Measurements from ENCODE around the gene USP11.

USP11 gene

DNA sequence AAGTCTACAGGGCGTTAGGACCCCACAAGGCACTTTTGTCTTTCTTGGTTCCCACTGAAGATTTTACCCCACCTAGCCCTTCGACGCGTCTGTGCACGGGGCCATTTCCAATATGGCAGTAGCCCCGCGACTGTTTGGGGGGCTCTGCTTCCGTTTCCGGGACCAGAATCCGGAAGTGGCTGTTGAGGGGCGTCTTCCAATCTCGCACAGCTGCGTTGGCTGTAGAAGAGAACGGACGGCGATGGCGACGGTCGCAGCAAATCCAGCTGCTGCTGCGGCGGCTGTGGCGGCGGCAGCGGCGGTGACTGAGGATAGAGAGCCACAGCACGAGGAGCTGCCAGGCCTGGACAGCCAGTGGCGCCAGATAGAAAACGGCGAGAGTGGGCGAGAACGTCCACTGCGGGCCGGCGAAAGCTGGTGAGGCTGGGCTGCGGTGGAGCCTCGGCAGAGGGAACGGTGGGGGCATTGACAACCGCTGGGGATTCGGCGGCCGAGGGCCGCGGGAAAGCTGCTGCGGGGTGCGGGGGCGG, at the start of gene USP11:
Gene USP11 (plus strand): TSS at position 207 of the 530 bp plus-strand sequence. CDS start 35 bp downstream, at position 242.
- peak; percentile 18 for DNase-seq

DNA sequence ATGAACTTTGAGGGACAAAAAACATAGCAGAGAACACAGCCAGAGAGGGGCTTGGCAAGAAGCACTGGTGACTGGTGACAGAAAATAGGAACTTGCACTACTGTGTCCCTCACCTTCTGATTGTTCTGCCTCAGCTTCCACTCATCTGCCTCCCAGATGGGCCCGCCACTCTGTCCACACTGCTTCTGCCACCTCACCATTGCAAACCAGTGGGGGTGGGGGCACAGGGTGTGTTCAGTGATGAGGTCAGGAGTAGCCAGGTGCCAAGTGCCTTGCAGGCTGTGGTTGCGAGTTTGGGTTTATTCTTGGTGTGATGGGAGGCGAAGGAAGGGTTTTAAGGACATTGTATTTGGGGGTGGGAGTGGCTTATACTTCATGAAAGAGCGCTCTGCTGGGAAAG, 48.3 kb upstream of the USP11 start:
- no peak for DNase-seq

DNA sequence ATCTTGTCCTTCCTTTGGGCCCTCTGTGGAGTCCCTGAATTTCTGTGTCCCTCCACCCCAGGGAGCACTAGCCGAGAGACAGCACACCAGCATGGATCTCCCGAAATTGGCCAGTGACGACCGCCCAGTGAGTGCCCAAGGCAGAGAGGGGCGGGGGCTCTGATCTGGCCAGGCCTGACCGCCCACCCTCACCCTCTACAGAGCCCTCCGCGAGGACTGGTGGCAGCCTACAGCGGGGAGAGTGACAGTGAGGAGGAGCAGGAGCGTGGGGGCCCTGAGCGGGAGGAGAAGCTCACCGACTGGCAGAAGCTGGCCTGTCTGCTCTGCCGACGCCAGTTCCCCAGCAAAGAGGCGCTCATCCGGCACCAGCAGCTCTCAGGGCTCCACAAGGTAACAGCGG, 47.6 kb upstream of the USP11 start:
- DNase-seq = no peak

DNA sequence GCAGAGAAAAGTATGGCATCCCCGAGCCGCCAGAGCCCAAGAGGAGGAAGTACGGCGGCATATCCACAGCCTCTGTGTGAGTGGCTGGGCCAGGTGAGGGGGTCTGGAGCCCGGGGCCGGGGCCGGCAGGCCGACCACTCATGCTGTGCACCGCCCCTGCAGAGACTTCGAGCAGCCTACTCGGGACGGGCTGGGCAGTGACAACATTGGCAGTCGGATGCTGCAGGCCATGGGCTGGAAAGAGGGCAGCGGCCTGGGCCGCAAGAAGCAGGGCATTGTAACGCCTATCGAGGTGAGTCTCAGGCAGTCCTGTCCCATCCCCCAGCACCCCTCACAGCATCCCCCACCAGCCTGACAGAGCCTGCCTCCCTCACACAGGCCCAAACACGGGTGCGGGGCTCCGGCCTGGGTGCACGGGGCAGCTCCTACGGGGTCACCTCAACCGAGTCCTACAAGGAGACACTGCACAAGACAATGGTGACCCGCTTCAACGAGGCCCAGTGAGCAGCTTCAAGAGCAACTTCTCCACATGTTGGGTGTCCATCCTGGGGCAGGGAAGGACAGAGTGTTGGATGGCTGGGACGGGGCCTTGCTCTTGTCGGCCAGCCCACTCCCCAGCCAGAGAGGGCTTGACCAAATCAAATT, 46.6 kb upstream of the USP11 start:
- no peak for DNase-seq

- no peak for DNase-seq
These were observed 45.6 kb upstream of the USP11 start for GRCh38 chrX:47187106-47187677.

DNA sequence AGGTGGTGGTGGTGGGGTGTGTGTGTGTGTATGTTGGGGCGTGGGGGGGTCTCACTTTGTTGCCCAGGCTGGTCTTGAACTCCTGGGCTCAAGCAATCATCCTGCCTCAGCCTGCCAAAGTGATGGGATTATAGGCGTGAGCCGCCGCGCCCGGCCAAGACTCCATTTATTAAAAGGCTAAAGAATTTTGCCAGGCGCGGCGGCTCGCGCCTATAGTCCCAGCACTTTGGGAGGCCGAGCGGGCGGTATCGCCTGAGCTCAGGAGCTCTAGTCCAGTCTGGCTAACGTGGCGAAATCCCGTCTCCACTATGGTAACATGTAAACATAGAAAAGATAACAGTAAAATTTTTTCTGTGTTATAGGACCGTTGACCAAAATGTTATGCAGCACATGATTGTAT, 42.9 kb upstream of the USP11 start:
- no peak for DNase-seq

DNA sequence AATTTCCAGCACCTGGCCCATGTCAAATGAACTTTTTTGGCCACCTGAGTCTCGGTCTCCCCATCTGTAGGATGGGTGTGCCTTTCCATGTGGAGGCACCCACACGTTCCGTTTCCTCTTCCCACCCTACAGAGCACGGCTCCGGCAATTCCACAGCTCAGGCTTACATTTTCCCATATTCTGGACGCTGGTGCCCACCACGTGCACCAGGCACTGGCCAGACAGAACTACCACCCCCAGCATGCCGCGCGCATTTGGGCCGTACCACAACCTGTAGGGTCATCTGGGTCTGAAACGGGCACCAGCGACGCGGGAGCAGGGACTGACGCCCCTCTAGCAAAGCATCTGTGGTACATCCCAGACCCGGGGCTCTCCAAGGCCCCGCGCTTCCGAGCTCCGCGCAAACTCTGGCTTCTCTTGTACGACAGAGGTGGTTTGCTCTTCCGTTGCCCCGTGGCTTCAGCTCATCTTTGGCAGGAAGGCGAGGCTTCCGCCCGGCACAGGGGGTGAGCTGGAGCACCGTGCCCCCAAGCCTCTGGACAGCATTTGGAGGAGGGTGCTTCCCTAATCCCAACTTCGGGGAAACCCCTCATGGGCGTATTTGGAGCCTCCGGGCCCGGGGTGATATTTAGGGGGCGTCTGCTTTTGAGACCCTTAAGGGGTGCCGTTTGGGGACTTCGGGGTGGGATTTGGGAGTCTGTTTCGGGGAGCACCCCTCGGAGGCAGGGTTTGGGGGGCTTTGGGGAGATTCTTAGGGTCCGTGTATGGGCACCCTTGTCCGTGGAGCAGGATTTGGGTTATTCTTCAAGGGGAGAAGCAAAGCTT, 42.2 kb upstream of the USP11 start:
- DNase-seq = peak; percentile 58

DNA sequence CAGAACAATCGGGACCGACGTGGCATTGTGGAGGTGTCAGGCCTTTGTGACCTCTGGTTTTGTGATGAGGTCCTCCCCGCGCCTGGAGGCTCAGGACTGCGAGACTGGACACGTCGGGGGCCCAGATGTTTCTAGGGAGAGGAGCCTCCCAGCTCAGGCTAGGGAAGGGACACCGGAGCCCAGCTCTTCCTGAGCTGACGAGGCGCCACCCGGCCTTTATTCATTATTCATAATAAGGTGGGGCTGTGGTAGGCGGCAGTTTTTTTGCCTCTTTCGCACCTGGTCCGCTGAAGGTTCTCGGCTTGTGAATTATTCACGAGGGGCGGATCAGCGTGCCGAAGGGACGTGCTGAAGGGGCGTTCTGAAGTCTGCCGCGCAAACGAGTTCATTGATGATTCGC, 41.5 kb upstream of the USP11 start:
- peak; percentile 30 for DNase-seq

DNA sequence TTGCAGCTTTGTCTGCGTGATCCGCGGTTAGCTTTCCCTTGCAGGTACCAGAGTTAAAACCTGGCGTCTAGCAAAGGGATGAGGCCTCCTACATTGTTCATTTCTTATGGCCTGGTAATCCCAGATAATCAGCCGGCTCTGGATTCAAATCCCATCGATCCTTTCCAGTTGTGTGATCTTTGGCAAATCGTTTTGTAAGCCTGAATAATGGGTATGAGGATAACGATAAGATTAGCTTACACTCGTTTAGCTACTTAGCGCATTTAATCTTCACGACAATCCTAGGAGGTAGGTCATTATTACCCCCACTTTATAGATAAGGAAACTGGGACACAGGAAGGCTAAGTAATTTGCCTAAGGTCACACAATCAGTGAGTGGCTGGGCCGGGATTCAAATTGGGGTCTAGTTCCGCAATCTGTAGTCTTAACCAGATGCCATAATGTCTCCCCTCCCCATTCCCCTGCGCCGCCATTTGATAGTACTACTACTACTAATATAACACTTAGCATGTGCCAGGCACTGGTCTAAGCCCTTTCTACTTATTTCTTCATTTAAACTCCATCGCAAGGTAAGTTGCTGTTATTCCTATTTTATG, 40.9 kb upstream of the USP11 start:
- DNase-seq = no peak

- peak; percentile 89 for DNase-seq
These were observed 39.2 kb upstream of the USP11 start, which contains the start of gene UBA1 for GRCh38 chrX:47193475-47194193. Gene UBA1, plus strand, starts transcription at chrX:47193829. Its CDS starts 4,974 bp downstream, at chrX:47198803.

DNA sequence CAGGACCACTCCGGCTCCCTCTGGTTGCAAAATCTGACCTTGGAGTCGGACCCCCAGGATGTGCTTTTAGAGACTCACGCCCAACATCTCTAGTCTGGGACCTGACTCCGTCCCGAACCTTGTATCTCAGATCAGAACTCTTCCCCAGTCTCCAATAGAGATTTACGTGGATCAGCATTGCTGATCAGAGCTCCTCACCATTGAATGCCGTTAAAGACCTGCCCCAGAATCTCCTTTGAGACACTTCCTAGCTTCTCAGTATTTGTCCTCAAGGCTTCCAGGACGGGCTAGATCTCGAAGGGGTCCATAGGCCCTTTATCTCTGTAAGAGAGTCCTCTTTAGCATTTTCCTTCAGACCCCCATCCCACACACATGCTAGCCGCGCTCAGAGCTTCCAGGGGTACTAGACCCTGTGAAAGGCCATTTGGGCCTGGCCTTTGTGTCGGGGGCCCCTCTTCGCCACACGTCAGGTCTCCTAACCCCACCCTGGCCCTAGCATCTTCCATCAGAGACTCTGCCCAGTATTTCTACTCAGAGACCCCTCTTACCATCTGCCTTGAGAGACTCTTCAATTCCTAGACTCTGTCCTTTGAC, 38.5 kb upstream of the USP11 start:
- DNase-seq = no peak

GRCh38 chrX:47196098-47196497, 36.7 kb upstream of the USP11 start:
- no peak for DNase-seq

- no peak for DNase-seq
These were observed 35.3 kb upstream of the USP11 start for GRCh38 chrX:47197526-47197925.

DNA sequence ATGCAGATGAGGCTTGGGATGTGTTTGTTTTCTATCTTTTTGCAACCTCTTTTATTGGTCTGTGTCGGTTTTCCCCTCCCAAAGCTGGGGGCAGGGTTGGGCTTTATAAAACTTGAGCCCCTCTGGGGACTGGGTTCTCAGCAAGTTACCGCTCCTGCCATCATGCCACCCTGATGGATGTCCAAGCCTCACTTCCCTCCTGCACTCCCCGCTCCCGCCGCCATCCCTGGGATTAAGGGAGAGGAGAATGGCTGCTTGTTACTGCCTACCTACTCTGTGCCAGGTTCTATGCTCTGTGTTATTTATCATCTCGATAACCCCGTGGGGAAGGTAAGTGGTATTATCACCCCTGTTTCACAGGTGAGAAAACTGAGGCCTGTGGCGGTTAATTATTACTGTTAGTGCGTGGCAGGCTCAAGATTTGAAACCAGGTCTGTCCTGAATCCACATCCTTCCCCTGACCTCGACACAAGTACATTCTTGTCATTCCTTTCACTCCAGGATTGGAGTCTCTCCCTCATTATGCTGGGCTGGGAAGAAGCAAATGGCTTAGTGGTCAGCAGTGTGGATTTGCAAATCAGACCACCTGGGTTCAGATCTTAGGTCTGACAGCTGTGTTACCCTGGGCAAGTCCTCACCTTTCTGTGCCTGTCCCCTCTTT, 34.7 kb upstream of the USP11 start:
- DNase-seq = no peak

- DNase-seq = no peak
These were observed 34.1 kb upstream of the USP11 start for GRCh38 chrX:47198687-47199080.

DNA sequence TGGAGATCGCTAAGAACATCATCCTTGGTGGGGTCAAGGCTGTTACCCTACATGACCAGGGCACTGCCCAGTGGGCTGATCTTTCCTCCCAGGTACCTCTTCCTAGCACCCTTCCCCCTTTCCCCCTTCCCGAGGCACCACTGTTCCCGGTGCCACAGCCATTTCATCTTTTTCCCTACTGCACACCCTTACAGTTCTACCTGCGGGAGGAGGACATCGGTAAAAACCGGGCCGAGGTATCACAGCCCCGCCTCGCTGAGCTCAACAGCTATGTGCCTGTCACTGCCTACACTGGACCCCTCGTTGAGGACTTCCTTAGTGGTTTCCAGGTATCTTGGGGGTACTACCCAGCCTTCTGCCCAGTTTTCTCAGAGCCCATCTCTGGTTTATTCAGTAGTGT, 33.5 kb upstream of the USP11 start:
- DNase-seq = no peak

GRCh38 chrX:47200385-47201150, 32.2 kb upstream of the USP11 start:
- DNase-seq = no peak

DNA sequence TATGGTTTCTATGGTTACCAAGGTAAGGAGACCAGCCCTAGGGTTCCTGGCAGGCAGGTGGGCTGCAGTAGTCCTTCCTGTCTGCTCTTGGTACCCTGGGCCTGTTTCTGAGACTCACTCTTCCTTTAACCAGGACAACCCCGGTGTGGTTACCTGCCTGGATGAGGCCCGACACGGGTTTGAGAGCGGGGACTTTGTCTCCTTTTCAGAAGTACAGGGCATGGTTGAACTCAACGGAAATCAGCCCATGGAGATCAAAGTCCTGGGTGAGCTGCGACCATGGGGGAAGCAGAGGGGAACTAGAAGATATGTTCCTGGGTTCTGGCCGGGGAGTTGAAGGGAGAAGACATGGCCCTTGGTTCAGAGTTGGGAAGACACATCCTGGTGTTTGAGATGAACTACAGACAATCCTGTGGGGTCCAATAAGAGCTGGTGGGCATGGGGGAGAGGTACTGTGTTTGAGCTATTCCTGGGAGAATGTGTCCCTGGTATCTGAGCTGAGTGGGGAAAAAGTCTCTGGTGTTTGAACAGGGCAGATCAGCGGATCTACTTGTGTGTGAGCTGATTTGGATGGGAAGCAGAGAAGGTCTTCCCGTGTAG, 31.4 kb upstream of the USP11 start:
- DNase-seq = no peak

GRCh38 chrX:47202316-47202715, 30.5 kb upstream of the USP11 start:
- DNase-seq = no peak

DNA sequence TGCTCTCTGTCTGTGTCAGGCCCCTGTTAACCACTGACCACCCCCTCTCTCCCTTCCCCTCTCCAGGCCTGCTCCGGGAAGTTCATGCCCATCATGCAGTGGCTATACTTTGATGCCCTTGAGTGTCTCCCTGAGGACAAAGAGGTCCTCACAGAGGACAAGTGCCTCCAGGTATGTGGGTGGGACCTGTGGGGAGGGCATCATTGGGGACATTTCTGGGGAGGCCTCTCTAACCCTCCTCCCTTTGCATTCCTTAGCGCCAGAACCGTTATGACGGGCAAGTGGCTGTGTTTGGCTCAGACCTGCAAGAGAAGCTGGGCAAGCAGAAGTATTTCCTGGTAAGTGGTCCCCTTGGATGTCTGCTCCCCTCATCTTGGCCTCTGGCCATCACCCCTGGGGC, 29.9 kb upstream of the USP11 start:
- DNase-seq = no peak

DNA sequence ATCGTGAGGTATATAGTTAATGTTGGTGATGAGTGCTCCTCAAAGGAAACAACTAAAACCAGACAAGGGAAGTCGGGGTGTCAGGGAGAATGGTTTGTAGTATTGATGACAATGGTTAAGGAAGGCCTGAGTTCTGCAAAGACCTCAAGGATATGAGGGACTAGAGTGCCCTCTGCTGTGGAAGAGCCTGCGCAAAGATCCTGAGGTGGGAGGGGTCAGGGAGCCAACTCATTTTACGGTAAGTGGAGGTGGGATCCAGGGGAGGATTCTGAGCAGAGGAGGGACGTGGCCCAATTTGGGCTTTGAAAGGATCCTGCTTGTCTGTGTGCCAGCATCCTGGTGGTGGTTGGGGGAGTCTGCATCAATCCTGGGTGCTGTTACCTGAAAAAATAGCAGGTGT, 27.8 kb upstream of the USP11 start:
- DNase-seq = no peak
